ENCODE measurements around the gene APLNR.
"Not testable (repeated sequence)": the region's sequence is repeated elsewhere in the genome, so short reads cannot be mapped to it uniquely, and the experiment has no call there.

- TF ChIP-seq EZH2 (IDR thresholded peaks at IDR 0.05; ENCODE audit: borderline replicate concordance, low read length); CTCF (conservative IDR thresholded peaks at IDR 0.05 in 1 of 2, IDR thresholded peaks at IDR 0.05 in 1 of 2; ENCODE audit: extremely low read depth in 1 of 2, insufficient read depth in 1 of 2, low read depth in 1 of 2, low read length in 2 of 2): not testable (repeated sequence)
Measured at GRCh38 chr11:57281546-57281945, 44.5 kb upstream of the APLNR start.

Measured in mammary epithelial cell (primary cell).